GM12878 (cell line): ENCODE data around the gene TNRC18.

Source experiments
- CTCF ChIP-seq, 3 experiments: IDR thresholded peaks in 2 of 3; conservative IDR thresholded peaks in 1 of 3; 2 replicates each; pipeline ENCODE4 v1.5.1; 2011; ENCODE audit warnings: low read depth in 3 of 3, low read length in 3 of 3, mild to moderate bottlenecking in 3 of 3, control low read depth in 2 of 3, moderate library complexity in 2 of 3, inconsistent platforms in 1 of 3, mixed read lengths in 1 of 3; ENCODE audit not compliant: control insufficient read depth in 2 of 3, insufficient read depth in 1 of 3; ENCODE audit errors: extremely low read depth in 1 of 3
- JUNB ChIP-seq: IDR thresholded peaks from 2 replicates; pipeline ENCODE4 v1.6.1; 2016; ENCODE audit warnings: antibody characterized with exemption, mild to moderate bottlenecking
- POLR2A ChIP-seq: IDR thresholded peaks from 2 replicates; pipeline ENCODE4 v1.6.1; 2011; ENCODE audit warnings: low read depth, mild to moderate bottlenecking, low read length
- SMARCA5 ChIP-seq: fragments of 450-650 bp; IDR thresholded peaks from 2 replicates; pipeline ENCODE4 v1.6.1; 2017; ENCODE audit warnings: mild to moderate bottlenecking
- ZNF24 ChIP-seq: fragments of 450-650 bp; IDR thresholded peaks from 2 replicates; pipeline ENCODE4 v1.6.1; 2017; ENCODE audit warnings: antibody characterized with exemption, mild to moderate bottlenecking

- no peak for TF ChIP-seq CTCF (IDR thresholded peaks at IDR 0.05 in 2 of 3, conservative IDR thresholded peaks at IDR 0.05 in 1 of 3; ENCODE audit: control insufficient read depth in 2 of 3, extremely low read depth in 1 of 3, insufficient read depth in 1 of 3, low read depth in 3 of 3, low read length in 3 of 3)
- TF ChIP-seq JUNB = no peak
- TF ChIP-seq ZNF24 = no peak
- no peak for TF ChIP-seq SMARCA5
- no peak for TF ChIP-seq POLR2A
Observed at GRCh38 chr7:5430612-5430947, 6.9 kb upstream of the TNRC18 start.
